ENCODE results near the gene SOST. TPM values are rescaled to one million over a fixed set of nuclear protein-coding genes. Genes with fewer than 3 reads are reported as not detected.

The SOST gene
- total and polyA plus RNA-seq, 2 donors (not counting 3 experiments of a cell fraction or from before 2014, with no cell fraction given) = not detected

DNA sequence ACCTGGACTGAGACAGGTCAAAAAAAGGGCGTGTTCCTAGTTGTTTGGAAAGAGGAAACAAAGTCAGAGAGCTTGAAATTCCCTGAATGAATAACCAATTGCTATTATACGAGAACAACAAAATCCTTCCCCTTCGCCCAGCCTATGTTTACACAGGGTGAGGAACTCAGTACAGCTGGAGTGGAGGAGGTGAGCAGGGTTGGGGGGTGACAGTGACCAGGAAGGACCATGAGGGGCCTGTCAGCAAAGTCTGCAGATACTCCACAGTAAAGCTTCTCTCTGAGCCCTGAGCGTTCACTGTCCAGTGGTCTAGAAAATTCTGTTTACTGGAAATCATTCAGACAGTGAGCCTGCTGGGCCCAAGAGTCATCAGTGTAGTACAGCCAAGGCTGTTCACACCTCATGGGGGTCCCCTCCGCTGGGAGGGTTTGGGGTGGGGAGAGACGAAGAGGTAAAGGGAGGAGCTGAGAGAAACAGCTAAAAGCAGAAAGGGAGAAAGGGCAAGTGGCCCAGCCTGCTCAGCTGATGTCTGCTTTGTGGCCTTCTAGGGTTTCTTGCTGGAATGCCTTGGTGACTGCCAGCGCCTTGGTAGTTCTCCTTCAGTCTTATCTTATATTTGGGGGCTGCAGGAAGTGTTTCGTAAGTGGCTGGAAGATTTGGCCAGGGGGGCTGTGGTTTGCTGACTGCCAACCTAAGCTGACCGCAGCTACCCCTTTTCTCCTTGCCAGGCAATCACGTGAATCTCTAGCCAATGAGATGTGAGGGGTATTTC is 14.5 kb upstream of the SOST start:
- no peak for TF ChIP-seq EZH2 (IDR thresholded peaks at IDR 0.05; ENCODE audit: borderline replicate concordance, low read depth, low read length, severe bottlenecking)
- TF ChIP-seq, protein P1, sequence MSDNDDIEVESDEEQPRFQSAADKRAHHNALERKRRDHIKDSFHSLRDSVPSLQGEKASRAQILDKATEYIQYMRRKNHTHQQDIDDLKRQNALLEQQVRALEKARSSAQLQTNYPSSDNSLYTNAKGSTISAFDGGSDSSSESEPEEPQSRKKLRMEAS (IDR thresholded peaks at IDR 0.05; ENCODE audit: insufficient read depth, insufficient read length) = no peak
- Histone ChIP-seq H3K79me2 (ENCODE audit: control insufficient read depth, insufficient read depth, low read length) (peaks cover 10% of the 10 kb centered on the region), H4K20me1 (replicated peaks; ENCODE audit: control insufficient read depth, extremely low read depth, insufficient read depth, low read length) (no peaks in the 10 kb centered on the region), H3K4me2 (ENCODE audit: insufficient read depth, low read length) (no peak overlapping the region), H3K9me3 (replicated peaks; ENCODE audit: control insufficient read depth, insufficient read depth, low read length) (no peaks in the 10 kb centered on the region), H3K4me3 (replicated peaks in 1 of 3; ENCODE audit: insufficient read depth in 1 of 3, low read depth in 1 of 3, low read length in 3 of 3) (no peak overlapping the region), H2AFZ (ENCODE audit: low read depth, low read length) (no peak overlapping the region), H3K9ac (replicated peaks; ENCODE audit: extremely low read depth, insufficient read depth, low read length) (no peak overlapping the region), H3K36me3 (ENCODE audit: control insufficient read depth in 2 of 2, extremely low read depth in 1 of 2, insufficient read depth in 2 of 2, low read length in 2 of 2) (peaks cover 16 to 39% of the 10 kb centered on the region in 2 experiments), H3K9me1 (replicated peaks; ENCODE audit: control insufficient read depth, extremely low read depth, insufficient read depth, low read length) (no peaks in the 10 kb centered on the region), H3K27ac (ENCODE audit: insufficient read depth, low read depth, low read length) (no peak overlapping the region), H3K4me1 (ENCODE audit: control insufficient read depth, extremely low read depth, insufficient read depth, low read length) (peaks cover 5% of the 10 kb centered on the region), H3K27me3 (ENCODE audit: control insufficient read depth in 2 of 2, insufficient read depth in 2 of 2, low read length in 2 of 2) (no peaks in the 10 kb centered on the region)
- dilution Hi-C loops (cut with MboI; ENCODE audit: extremely low pct_ligation_motif_present, low sequenced_read_pairs) (no loop called here), intact Hi-C loops (cut with micrococcal nuclease) (no loop called here)
- CTCF ChIA-PET = interaction anchor here (1.0 to 1.7 kb wide), 2 partner anchors 13 to 73 kb away, joined by 4 to 7 read pairs; partner anchors contain the start of gene CD300LG
- no peak for DNase-seq (ENCODE audit: low read depth, low spot score)
- FAIRE-seq = no peak
- POLR2A ChIA-PET = no interaction called here
- BruUV-seq (replicated peaks) = no TSS peak

DNA sequence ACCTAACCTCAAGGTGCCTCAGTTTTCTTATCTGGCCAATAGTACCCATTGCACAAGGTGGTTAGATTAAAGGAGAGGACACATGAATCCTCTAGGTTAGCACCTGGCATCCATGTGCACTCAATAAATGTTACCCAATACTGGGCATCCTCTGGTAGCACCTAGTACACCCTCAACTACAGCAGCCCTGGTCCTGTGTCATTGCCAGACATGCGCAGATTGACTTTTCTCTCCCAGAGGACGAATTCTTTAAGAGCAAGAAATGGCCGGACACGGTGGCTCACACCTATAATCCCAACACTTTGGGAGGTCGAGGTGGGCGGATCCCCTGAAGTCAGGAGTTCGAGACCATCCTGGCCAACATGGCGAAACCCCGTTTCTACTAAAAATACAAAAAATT is 12.9 kb upstream of the SOST start:
- intact Hi-C loops (cut with micrococcal nuclease) = no loop called here
- BruUV-seq (replicated peaks) = no TSS peak
- POLR2A ChIA-PET = no interaction called here

More for the DNA sequence above, 12.9 kb upstream of the SOST start:
- Histone ChIP-seq H3K4me3 (replicated peaks in 1 of 3; ENCODE audit: insufficient read depth in 1 of 3, low read depth in 1 of 3, low read length in 3 of 3) (no peak overlapping the region), H3K79me2 (ENCODE audit: control insufficient read depth, insufficient read depth, low read length) (peaks cover 3% of the 10 kb centered on the region), H3K36me3 (ENCODE audit: control insufficient read depth in 2 of 2, extremely low read depth in 1 of 2, insufficient read depth in 2 of 2, low read length in 2 of 2) (peaks cover 16 to 39% of the 10 kb centered on the region in 2 experiments), H3K27ac (ENCODE audit: insufficient read depth, low read depth, low read length) (no peak overlapping the region), H2AFZ (ENCODE audit: low read depth, low read length) (no peak overlapping the region), H4K20me1 (replicated peaks; ENCODE audit: control insufficient read depth, extremely low read depth, insufficient read depth, low read length) (no peaks in the 10 kb centered on the region), H3K9me3 (replicated peaks; ENCODE audit: control insufficient read depth, insufficient read depth, low read length) (no peaks in the 10 kb centered on the region), H3K4me1 (ENCODE audit: control insufficient read depth, extremely low read depth, insufficient read depth, low read length) (no peaks in the 10 kb centered on the region), H3K9me1 (replicated peaks; ENCODE audit: control insufficient read depth, extremely low read depth, insufficient read depth, low read length) (no peaks in the 10 kb centered on the region), H3K27me3 (ENCODE audit: control insufficient read depth in 2 of 2, insufficient read depth in 2 of 2, low read length in 2 of 2) (no peaks in the 10 kb centered on the region), H3K9ac (replicated peaks; ENCODE audit: extremely low read depth, insufficient read depth, low read length) (no peak overlapping the region), H3K4me2 (ENCODE audit: insufficient read depth, low read length) (no peak overlapping the region)
- no peak for FAIRE-seq
- CTCF ChIA-PET = no interaction called here
- dilution Hi-C loops (cut with MboI; ENCODE audit: extremely low pct_ligation_motif_present, low sequenced_read_pairs) = no loop called here
- no peak for DNase-seq (ENCODE audit: low read depth, low spot score)
- TF ChIP-seq POLR2A (IDR thresholded peaks at IDR 0.05; ENCODE audit: low read depth, low read length) (no peak), JUN (IDR thresholded peaks at IDR 0.05; ENCODE audit: borderline replicate concordance, insufficient read depth, insufficient read length, low read depth) (no peak), GATA2 (IDR thresholded peaks at IDR 0.05; ENCODE audit: insufficient read depth, insufficient read length, low read depth, low read length) (no peak), EZH2 (IDR thresholded peaks at IDR 0.05; ENCODE audit: borderline replicate concordance, low read depth, low read length, severe bottlenecking) (no peak), FOS (IDR thresholded peaks at IDR 0.05; ENCODE audit: borderline replicate concordance, insufficient read depth, low read length) (no peak)
- TF ChIP-seq, protein P2, sequence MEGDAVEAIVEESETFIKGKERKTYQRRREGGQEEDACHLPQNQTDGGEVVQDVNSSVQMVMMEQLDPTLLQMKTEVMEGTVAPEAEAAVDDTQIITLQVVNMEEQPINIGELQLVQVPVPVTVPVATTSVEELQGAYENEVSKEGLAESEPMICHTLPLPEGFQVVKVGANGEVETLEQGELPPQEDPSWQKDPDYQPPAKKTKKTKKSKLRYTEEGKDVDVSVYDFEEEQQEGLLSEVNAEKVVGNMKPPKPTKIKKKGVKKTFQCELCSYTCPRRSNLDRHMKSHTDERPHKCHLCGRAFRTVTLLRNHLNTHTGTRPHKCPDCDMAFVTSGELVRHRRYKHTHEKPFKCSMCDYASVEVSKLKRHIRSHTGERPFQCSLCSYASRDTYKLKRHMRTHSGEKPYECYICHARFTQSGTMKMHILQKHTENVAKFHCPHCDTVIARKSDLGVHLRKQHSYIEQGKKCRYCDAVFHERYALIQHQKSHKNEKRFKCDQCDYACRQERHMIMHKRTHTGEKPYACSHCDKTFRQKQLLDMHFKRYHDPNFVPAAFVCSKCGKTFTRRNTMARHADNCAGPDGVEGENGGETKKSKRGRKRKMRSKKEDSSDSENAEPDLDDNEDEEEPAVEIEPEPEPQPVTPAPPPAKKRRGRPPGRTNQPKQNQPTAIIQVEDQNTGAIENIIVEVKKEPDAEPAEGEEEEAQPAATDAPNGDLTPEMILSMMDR (IDR thresholded peaks at IDR 0.05; ENCODE audit: extremely low read depth in 1 of 2, insufficient read depth in 1 of 2, low read depth in 1 of 2, low read length in 2 of 2) = no peak
